Liver (tissue), 9 donors: ENCODE measurements around the gene TMED10. TPM values are rescaled to one million over a fixed set of nuclear protein-coding genes. Genes with fewer than 3 reads are reported as not detected.

Experiments used
- DNase-seq: peaks from one replicate; pipeline ENCODE4 v3.0.0-alpha.2; 2017; ENCODE audit warnings: low spot score
- H3K27ac ChIP-seq, 2 donors: one replicate each; pipeline ENCODE4 v1.7.0; 2013; ENCODE audit warnings: inconsistent platforms in 2 of 2, low read length in 2 of 2, control low read depth in 1 of 2, low read depth in 1 of 2, mild to moderate bottlenecking in 1 of 2
- H3K27me3 ChIP-seq, 4 donors: one replicate each; pipeline versions ENCODE4 v1.6.1 to v1.7.0; 2013; ENCODE audit warnings: low read length in 3 of 4, inconsistent platforms in 1 of 4, mild to moderate bottlenecking in 1 of 4, moderate library complexity in 1 of 4; ENCODE audit not compliant: control insufficient read depth in 4 of 4, insufficient read depth in 4 of 4
- H3K36me3 ChIP-seq, 4 donors: one replicate each; pipeline versions ENCODE4 v1.6.1 to v1.7.0; 2013; ENCODE audit warnings: low read length in 3 of 4, mild to moderate bottlenecking in 3 of 4, low read depth in 1 of 4, moderate library complexity in 1 of 4; ENCODE audit not compliant: control insufficient read depth in 4 of 4, insufficient read depth in 3 of 4
- H3K4me1 ChIP-seq, 4 donors: one replicate each; pipeline versions ENCODE4 v1.6.1 to v1.7.0; 2013; ENCODE audit warnings: low read length in 3 of 4, mild to moderate bottlenecking in 3 of 4, moderate library complexity in 1 of 4; ENCODE audit not compliant: control insufficient read depth in 4 of 4, insufficient read depth in 4 of 4
- H3K4me3 ChIP-seq, 3 donors: one replicate each; pipeline versions ENCODE4 v1.6.1 to v1.7.0; 2013; ENCODE audit warnings: low read length in 3 of 3, control low read depth in 1 of 3, low read depth in 1 of 3, mild to moderate bottlenecking in 1 of 3
- H3K9ac ChIP-seq, 2 donors: one replicate each; pipeline ENCODE4 v1.7.0; 2013; ENCODE audit warnings: low read length in 2 of 2, mild to moderate bottlenecking in 2 of 2, moderate library complexity in 2 of 2, control low read depth in 1 of 2, low read depth in 1 of 2
- H3K9me3 ChIP-seq, 4 donors: one replicate each; pipeline versions ENCODE4 v1.6.1 to v1.7.0; 2013; ENCODE audit warnings: low read length in 3 of 4; ENCODE audit not compliant: control insufficient read depth in 4 of 4
- EGR1 ChIP-seq, 2 donors: IDR thresholded peaks; 2 replicates each; pipeline ENCODE4 v1.6.1; 2016 to 2018; ENCODE audit warnings: antibody characterized with exemption in 2 of 2, low read depth in 2 of 2
- FOXA1 ChIP-seq: IDR thresholded peaks from 2 replicates; pipeline ENCODE4 v1.6.1; 2016; ENCODE audit warnings: antibody characterized with exemption
- FOXA2 ChIP-seq: IDR thresholded peaks from 2 replicates; pipeline ENCODE4 v1.6.1; 2016; ENCODE audit warnings: antibody characterized with exemption
- GABPA ChIP-seq, 2 donors: IDR thresholded peaks in 1 of 2; conservative IDR thresholded peaks in 1 of 2; 2 replicates each; pipeline ENCODE4 v1.6.1; 2016; ENCODE audit warnings: antibody characterized with exemption in 2 of 2, mild to moderate bottlenecking in 1 of 2, moderate library complexity in 1 of 2
- HNF4A ChIP-seq, 2 donors: conservative IDR thresholded peaks; 2 replicates each; pipeline ENCODE4 v1.6.1; 2016; ENCODE audit warnings: antibody characterized with exemption in 2 of 2, mild to moderate bottlenecking in 2 of 2
- HNF4G ChIP-seq: IDR thresholded peaks from 2 replicates; pipeline ENCODE4 v1.6.1; 2016; ENCODE audit warnings: antibody characterized with exemption
- JUND ChIP-seq, 2 donors: IDR thresholded peaks; 2 replicates each; pipeline ENCODE4 v1.6.1; 2016; ENCODE audit warnings: antibody characterized with exemption in 2 of 2
- MAX ChIP-seq: IDR thresholded peaks from 2 replicates; pipeline ENCODE4 v1.6.1; 2016; ENCODE audit warnings: antibody characterized with exemption
- RAD21 ChIP-seq, 2 donors: IDR thresholded peaks; 2 replicates each; pipeline ENCODE4 v1.6.1; 2016; ENCODE audit warnings: antibody characterized with exemption in 2 of 2, mild to moderate bottlenecking in 2 of 2
- RXRA ChIP-seq, 2 donors: IDR thresholded peaks; 2 replicates each; pipeline ENCODE4 v1.6.1; 2017 to 2018; ENCODE audit warnings: antibody characterized with exemption in 2 of 2, mild to moderate bottlenecking in 1 of 2
- SP1 ChIP-seq: IDR thresholded peaks from 2 replicates; pipeline ENCODE4 v1.6.1; 2018; ENCODE audit warnings: antibody characterized with exemption, mild to moderate bottlenecking
- TAF1 ChIP-seq: conservative IDR thresholded peaks from 2 replicates; pipeline ENCODE4 v1.6.1; 2016; ENCODE audit warnings: antibody characterized with exemption, mild to moderate bottlenecking
- YY1 ChIP-seq: IDR thresholded peaks from 2 replicates; pipeline ENCODE4 v1.6.1; 2016; ENCODE audit warnings: antibody characterized with exemption, mild to moderate bottlenecking
- WGBS: extraction: QIAGEN DNeasy Blood & Tissue Kit; methylation state at CpG from one replicate; pipeline ENCODE4 v1.1.7; 2013; 5-methylcytosine and 5-hydroxymethylcytosine counted together
- polyA plus RNA-seq, 2 donors: library from polyadenylated mRNA; stranded (reverse) in 1 of 2; unstranded in 1 of 2; fragments of 200-250 nt in 1 of 2; fragments of >200 nt in 1 of 2; fragmentation: Nextera tagmentation in 1 of 2; extraction: Ambion mirVana in 1 of 2; gene quantifications; one replicate each; pipeline versions ENCODE4 v1.2.1 to v1.2.3, GENCODE V29; 2013 to 2015
- total RNA-seq, 2 donors: library from RNA; depleted of rRNA; stranded (reverse); fragments of >200 nt; gene quantifications; one replicate each; pipeline ENCODE4 v1.2.3, GENCODE V29; 2014
- TF ChIP-seq, protein P1 (sequence below): IDR thresholded peaks from 2 replicates; pipeline ENCODE4 v1.6.1; 2016; ENCODE audit warnings: antibody characterized with exemption
- TF ChIP-seq, protein P2 (sequence below): IDR thresholded peaks from 2 replicates; pipeline ENCODE4 v1.6.1; 2016; ENCODE audit warnings: antibody characterized with exemption
- TF ChIP-seq, protein P3 (sequence below): fragments of 150-350 bp; IDR thresholded peaks from 2 replicates; pipeline ENCODE4 v1.5.1; 2017; ENCODE audit warnings: improper control_type of control experiment, low read depth, low read length; ENCODE audit not compliant: missing input control
- TF ChIP-seq, protein P4 (sequence below): IDR thresholded peaks from 2 replicates; pipeline ENCODE4 v1.6.1; 2016; ENCODE audit warnings: antibody characterized with exemption, mild to moderate bottlenecking
- donor health status: healthy.
- donor health status: healthy.
- donor health status: healthy.
- donor health status: healthy.
- donor health status: healthy.

TMED10 gene
- total and polyA plus RNA-seq, 4 donors, result 167 to 349 (median 252) TPM

GRCh38 chr14:75109877-75110276 lies 66.5 kb downstream of the TMED10 start:
- 96% methylated on average over 2 of the region's 2 CpGs for WGBS
- no peak for DNase-seq
- H3K36me3 ChIP-seq, result peaks cover 21 to 79% (median 70%) of the 10 kb centered on the region in 4 donors
- no peaks in the 10 kb centered on the region for H3K9me3 ChIP-seq
- H3K9ac ChIP-seq, result no peak overlapping the region
- H3K27ac ChIP-seq, result no peak overlapping the region
- no peaks in the 10 kb centered on the region for H3K27me3 ChIP-seq
- TF ChIP-seq RXRA (IDR thresholded peaks at IDR 0.05), result no peak
- TF ChIP-seq, protein P1, sequence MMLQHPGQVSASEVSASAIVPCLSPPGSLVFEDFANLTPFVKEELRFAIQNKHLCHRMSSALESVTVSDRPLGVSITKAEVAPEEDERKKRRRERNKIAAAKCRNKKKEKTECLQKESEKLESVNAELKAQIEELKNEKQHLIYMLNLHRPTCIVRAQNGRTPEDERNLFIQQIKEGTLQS, result no peak
- no peak for TF ChIP-seq EGR1 (IDR thresholded peaks at IDR 0.05; ENCODE audit: low read depth in 2 of 2)
- no peak for TF ChIP-seq GABPA (IDR thresholded peaks at IDR 0.05 in 1 of 2, conservative IDR thresholded peaks at IDR 0.05 in 1 of 2)
- TF ChIP-seq FOXA2, result no peak
- TF ChIP-seq, protein P2, sequence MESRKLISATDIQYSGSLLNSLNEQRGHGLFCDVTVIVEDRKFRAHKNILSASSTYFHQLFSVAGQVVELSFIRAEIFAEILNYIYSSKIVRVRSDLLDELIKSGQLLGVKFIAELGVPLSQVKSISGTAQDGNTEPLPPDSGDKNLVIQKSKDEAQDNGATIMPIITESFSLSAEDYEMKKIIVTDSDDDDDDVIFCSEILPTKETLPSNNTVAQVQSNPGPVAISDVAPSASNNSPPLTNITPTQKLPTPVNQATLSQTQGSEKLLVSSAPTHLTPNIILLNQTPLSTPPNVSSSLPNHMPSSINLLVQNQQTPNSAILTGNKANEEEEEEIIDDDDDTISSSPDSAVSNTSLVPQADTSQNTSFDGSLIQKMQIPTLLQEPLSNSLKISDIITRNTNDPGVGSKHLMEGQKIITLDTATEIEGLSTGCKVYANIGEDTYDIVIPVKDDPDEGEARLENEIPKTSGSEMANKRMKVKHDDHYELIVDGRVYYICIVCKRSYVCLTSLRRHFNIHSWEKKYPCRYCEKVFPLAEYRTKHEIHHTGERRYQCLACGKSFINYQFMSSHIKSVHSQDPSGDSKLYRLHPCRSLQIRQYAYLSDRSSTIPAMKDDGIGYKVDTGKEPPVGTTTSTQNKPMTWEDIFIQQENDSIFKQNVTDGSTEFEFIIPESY, result no peak
- TF ChIP-seq FOXA1, result no peak
- no peak for TF ChIP-seq HNF4A (conservative IDR thresholded peaks at IDR 0.05)
- TF ChIP-seq YY1, result no peak
- TF ChIP-seq SP1, result no peak
- TF ChIP-seq, protein P3, sequence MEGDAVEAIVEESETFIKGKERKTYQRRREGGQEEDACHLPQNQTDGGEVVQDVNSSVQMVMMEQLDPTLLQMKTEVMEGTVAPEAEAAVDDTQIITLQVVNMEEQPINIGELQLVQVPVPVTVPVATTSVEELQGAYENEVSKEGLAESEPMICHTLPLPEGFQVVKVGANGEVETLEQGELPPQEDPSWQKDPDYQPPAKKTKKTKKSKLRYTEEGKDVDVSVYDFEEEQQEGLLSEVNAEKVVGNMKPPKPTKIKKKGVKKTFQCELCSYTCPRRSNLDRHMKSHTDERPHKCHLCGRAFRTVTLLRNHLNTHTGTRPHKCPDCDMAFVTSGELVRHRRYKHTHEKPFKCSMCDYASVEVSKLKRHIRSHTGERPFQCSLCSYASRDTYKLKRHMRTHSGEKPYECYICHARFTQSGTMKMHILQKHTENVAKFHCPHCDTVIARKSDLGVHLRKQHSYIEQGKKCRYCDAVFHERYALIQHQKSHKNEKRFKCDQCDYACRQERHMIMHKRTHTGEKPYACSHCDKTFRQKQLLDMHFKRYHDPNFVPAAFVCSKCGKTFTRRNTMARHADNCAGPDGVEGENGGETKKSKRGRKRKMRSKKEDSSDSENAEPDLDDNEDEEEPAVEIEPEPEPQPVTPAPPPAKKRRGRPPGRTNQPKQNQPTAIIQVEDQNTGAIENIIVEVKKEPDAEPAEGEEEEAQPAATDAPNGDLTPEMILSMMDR, result no peak
- no peak for TF ChIP-seq HNF4G
- TF ChIP-seq TAF1, result no peak
- TF ChIP-seq RAD21 (IDR thresholded peaks at IDR 0.05), result no peak
- TF ChIP-seq, protein P4, sequence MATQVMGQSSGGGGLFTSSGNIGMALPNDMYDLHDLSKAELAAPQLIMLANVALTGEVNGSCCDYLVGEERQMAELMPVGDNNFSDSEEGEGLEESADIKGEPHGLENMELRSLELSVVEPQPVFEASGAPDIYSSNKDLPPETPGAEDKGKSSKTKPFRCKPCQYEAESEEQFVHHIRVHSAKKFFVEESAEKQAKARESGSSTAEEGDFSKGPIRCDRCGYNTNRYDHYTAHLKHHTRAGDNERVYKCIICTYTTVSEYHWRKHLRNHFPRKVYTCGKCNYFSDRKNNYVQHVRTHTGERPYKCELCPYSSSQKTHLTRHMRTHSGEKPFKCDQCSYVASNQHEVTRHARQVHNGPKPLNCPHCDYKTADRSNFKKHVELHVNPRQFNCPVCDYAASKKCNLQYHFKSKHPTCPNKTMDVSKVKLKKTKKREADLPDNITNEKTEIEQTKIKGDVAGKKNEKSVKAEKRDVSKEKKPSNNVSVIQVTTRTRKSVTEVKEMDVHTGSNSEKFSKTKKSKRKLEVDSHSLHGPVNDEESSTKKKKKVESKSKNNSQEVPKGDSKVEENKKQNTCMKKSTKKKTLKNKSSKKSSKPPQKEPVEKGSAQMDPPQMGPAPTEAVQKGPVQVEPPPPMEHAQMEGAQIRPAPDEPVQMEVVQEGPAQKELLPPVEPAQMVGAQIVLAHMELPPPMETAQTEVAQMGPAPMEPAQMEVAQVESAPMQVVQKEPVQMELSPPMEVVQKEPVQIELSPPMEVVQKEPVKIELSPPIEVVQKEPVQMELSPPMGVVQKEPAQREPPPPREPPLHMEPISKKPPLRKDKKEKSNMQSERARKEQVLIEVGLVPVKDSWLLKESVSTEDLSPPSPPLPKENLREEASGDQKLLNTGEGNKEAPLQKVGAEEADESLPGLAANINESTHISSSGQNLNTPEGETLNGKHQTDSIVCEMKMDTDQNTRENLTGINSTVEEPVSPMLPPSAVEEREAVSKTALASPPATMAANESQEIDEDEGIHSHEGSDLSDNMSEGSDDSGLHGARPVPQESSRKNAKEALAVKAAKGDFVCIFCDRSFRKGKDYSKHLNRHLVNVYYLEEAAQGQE, result no peak
- no peak for TF ChIP-seq MAX
- TF ChIP-seq JUND (IDR thresholded peaks at IDR 0.05), result no peak
- H3K4me3 ChIP-seq, result no peak overlapping the region
- H3K4me1 ChIP-seq, result no peaks in the 10 kb centered on the region

DNA sequence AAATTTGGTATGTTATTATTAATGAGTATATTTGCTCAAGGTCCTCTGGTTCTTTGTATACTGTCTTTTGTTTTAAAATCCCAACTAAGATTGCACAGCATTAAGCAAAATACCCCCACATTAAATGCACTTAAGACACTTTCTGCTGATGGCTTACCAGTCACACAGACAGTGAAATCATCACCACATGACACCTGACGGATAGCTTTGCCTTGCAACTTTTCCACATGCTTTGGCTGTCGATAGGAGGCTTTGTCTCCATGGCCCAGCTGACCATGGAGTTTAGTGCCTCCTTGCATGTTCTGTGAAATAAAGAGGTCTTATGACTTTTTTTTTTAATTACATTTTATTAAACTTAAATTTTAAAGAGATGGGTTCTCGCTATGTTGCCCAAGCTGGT lies 69.2 kb downstream of the TMED10 start:
- WGBS, result 80% methylated on average over 3 of the region's 3 CpGs
- H3K4me1 ChIP-seq, result no peaks in the 10 kb centered on the region
- peaks cover 16 to 68% (median 54%) of the 10 kb centered on the region in 4 donors for H3K36me3 ChIP-seq
- no peaks in the 10 kb centered on the region for H3K9me3 ChIP-seq
- no peak overlapping the region for H3K4me3 ChIP-seq
- no peaks in the 10 kb centered on the region for H3K27me3 ChIP-seq
- no peak for DNase-seq
- no peak overlapping the region for H3K27ac ChIP-seq
- H3K9ac ChIP-seq, result no peak overlapping the region
- TF ChIP-seq JUND (IDR thresholded peaks at IDR 0.05) (no peak), SP1 (no peak), FOXA1 (no peak), RXRA (IDR thresholded peaks at IDR 0.05) (no peak), EGR1 (IDR thresholded peaks at IDR 0.05; ENCODE audit: low read depth in 2 of 2) (no peak), HNF4A (conservative IDR thresholded peaks at IDR 0.05) (no peak), MAX (no peak), FOXA2 (no peak), TAF1 (no peak)
- TF ChIP-seq, protein P4, result no peak
- TF ChIP-seq, protein P1, result no peak
- TF ChIP-seq, protein P2, result no peak
